Islet of Langerhans (tissue), 1 donor: ENCODE measurements around the gene SGO2.
"Not testable (repeated sequence)": the region's sequence is repeated elsewhere in the genome, so short reads cannot be mapped to it uniquely, and the experiment has no call there.

Experiments
- FAIRE-seq: peaks from one replicate; lab custom pipeline; 2011; peaks lifted over from hg19 to GRCh38; lab: Jason Lieb, UNC

The SGO2 gene

GRCh38 chr2:200620606-200621390 is 94.8 kb downstream of the SGO2 start:
- no peak for FAIRE-seq

- no peak for FAIRE-seq
These were observed 96.1 kb downstream of the SGO2 start for GRCh38 chr2:200622106-200622505.

GRCh38 chr2:200624026-200624425 is 98.0 kb downstream of the SGO2 start:
- FAIRE-seq, result no peak

GRCh38 chr2:200624658-200625057 is 98.7 kb downstream of the SGO2 start:
- FAIRE-seq, result no peak

GRCh38 chr2:200625282-200625681 is 99.3 kb downstream of the SGO2 start:
- FAIRE-seq, result no peak

GRCh38 chr2:200625958-200626363 is 100.0 kb downstream of the SGO2 start:
- no peak for FAIRE-seq

- no peak for FAIRE-seq
These were observed 101.2 kb downstream of the SGO2 start for GRCh38 chr2:200627110-200627770.

GRCh38 chr2:200628461-200628860 is 102.5 kb downstream of the SGO2 start:
- not testable (repeated sequence) for FAIRE-seq

- FAIRE-seq, result no peak
These were observed 105.3 kb downstream of the SGO2 start for GRCh38 chr2:200631287-200631686.
